Bronchial epithelial cell (primary cell): ENCODE results near the gene RCVRN. TPM values are rescaled to one million over a fixed set of nuclear protein-coding genes. Genes with fewer than 3 reads are reported as not detected.
A peak's percentile ranks its signal among the peaks of the same experiment; 100 is the strongest.

Experiments
- DNase-seq: peaks from one replicate; pipeline ENCODE4 v3.0.0-alpha.2; 2010; ENCODE audit warnings: low read depth
- FAIRE-seq: peaks from 2 replicates; lab custom pipeline; 2011; peaks lifted over from hg19 to GRCh38; lab: Jason Lieb, UNC
- H3K27me3 ChIP-seq: 2 replicates; pipeline ENCODE4 v1.5.1; 2011; ENCODE audit warnings: low read length; ENCODE audit not compliant: control insufficient read depth, insufficient read depth
- H3K36me3 ChIP-seq: 2 replicates; pipeline ENCODE4 v1.5.1; 2011; ENCODE audit warnings: low read length; ENCODE audit not compliant: control insufficient read depth, insufficient read depth
- H3K4me3 ChIP-seq: 2 replicates; pipeline ENCODE4 v1.5.1; 2011; ENCODE audit warnings: mild to moderate bottlenecking, low read depth, low read length, control low read depth
- CTCF ChIP-seq: IDR thresholded peaks from 2 replicates; pipeline ENCODE4 v1.5.1; 2011; ENCODE audit warnings: mild to moderate bottlenecking, moderate library complexity, low read length, control low read depth, inconsistent platforms; ENCODE audit not compliant: insufficient read depth, severe bottlenecking
- total RNA-seq: library from RNA; depleted of rRNA; stranded (reverse); fragments of >200 nt; gene quantifications from 2 replicates; pipeline ENCODE4 v1.2.1, GENCODE V29; 2014

RCVRN gene
- total RNA-seq, 1 donor from 2014 or later = not detected

GRCh38 chr17:9906616-9907015 lies 1.5 kb upstream of the RCVRN start:
- TF ChIP-seq CTCF = no peak
- H3K36me3 ChIP-seq = no peaks in the 10 kb centered on the region
- H3K4me3 ChIP-seq = no peak overlapping the region
- no peaks in the 10 kb centered on the region for H3K27me3 ChIP-seq
- DNase-seq (no peak), FAIRE-seq (no peak)

GRCh38 chr17:9905902-9906301 lies 831 bp upstream of the RCVRN start:
- DNase-seq (no peak), FAIRE-seq (no peak)
- Histone ChIP-seq H3K27me3 (no peaks in the 10 kb centered on the region), H3K36me3 (no peaks in the 10 kb centered on the region), H3K4me3 (no peak overlapping the region)
- TF ChIP-seq CTCF = no peak

GRCh38 chr17:9904277-9905077 lies 594 bp downstream of the RCVRN start:
- no peak for DNase-seq
- no peak overlapping the region for H3K4me3 ChIP-seq
- no peaks in the 10 kb centered on the region for H3K36me3 ChIP-seq
- FAIRE-seq = no peak
- no peak for TF ChIP-seq CTCF
- no peaks in the 10 kb centered on the region for H3K27me3 ChIP-seq

GRCh38 chr17:9902120-9902519 lies 3.0 kb downstream of the RCVRN start:
- no peak for FAIRE-seq
- no peak for DNase-seq
- Histone ChIP-seq H3K4me3 (no peak overlapping the region), H3K27me3 (no peaks in the 10 kb centered on the region), H3K36me3 (no peaks in the 10 kb centered on the region)
- no peak for TF ChIP-seq CTCF

- TF ChIP-seq CTCF = no peak
- Histone ChIP-seq H3K27me3 (no peaks in the 10 kb centered on the region), H3K4me3 (no peak overlapping the region), H3K36me3 (no peaks in the 10 kb centered on the region)
- peak; percentile 8 for DNase-seq
- FAIRE-seq = no peak
Measured at GRCh38 chr17:9900784-9901183, 4.3 kb downstream of the RCVRN start.
